Naive B cell (primary cell): Measurements from ENCODE around the gene MAB21L3. TPM values are rescaled to one million over a fixed set of nuclear protein-coding genes. Genes with fewer than 3 reads are reported as not detected.

Experiments
- ATAC-seq, 2 donors: fragments of 150-1000 bp; cut with Tn5 transposase; 2 replicates each; pipeline ENCODE4 v1.10.0; 2021; ENCODE audit warnings: low read depth in 2 of 2, mild to moderate bottlenecking in 2 of 2, moderate library complexity in 2 of 2
- DNase-seq: peaks from one replicate; pipeline ENCODE4 v3.0.0; 2022
- H3K27ac Mint-ChIP-seq, 6 donors: one replicate each; pipeline ENCODE4 v1.8.0; 2020 to 2022; ENCODE audit warnings: mild to moderate bottlenecking in 6 of 6, mixed read lengths in 6 of 6, moderate library complexity in 5 of 6, inconsistent platforms in 2 of 6
- H3K27me3 Mint-ChIP-seq, 3 donors: one replicate each; pipeline ENCODE4 v1.8.0; 2021 to 2022; ENCODE audit warnings: mixed read lengths in 3 of 3, mild to moderate bottlenecking in 1 of 3
- H3K36me3 Mint-ChIP-seq, 2 donors: one replicate each; pipeline ENCODE4 v1.8.0; 2020 to 2022; ENCODE audit warnings: mixed read lengths in 2 of 2, inconsistent platforms in 1 of 2, mild to moderate bottlenecking in 1 of 2
- H3K4me1 Mint-ChIP-seq, 3 donors: one replicate each; pipeline ENCODE4 v1.8.0; 2020 to 2022; ENCODE audit warnings: mixed read lengths in 3 of 3, inconsistent platforms in 1 of 3, mild to moderate bottlenecking in 1 of 3, moderate library complexity in 1 of 3
- H3K4me3 Mint-ChIP-seq, 8 donors: one replicate each; pipeline ENCODE4 v1.8.0; 2020 to 2022; ENCODE audit warnings: mild to moderate bottlenecking in 8 of 8, mixed read lengths in 8 of 8, moderate library complexity in 8 of 8, inconsistent platforms in 2 of 8
- H3K9me3 Mint-ChIP-seq, 7 donors: one replicate each; pipeline ENCODE4 v1.8.0; 2020 to 2022; ENCODE audit warnings: mixed read lengths in 7 of 7, mild to moderate bottlenecking in 5 of 7, inconsistent platforms in 2 of 7, moderate library complexity in 1 of 7
- polyA plus RNA-seq, 6 donors: library from polyadenylated mRNA; unstranded; fragments of 300-500 nt; fragmentation: Illumina TruSeq; gene quantifications; one replicate each; pipeline ENCODE4 v1.2.3, GENCODE V29; 2021; ENCODE audit warnings: low read depth in 6 of 6

Gene MAB21L3
- polyA plus RNA-seq, 6 donors from 2014 or later, result 0.08 TPM; not detected in 5

GRCh38 chr1:116115476-116116439 is 4.6 kb downstream of the MAB21L3 start:
- Mint-ChIP-seq H3K27me3 (peaks cover 25 to 45% (median 27%) of the 10 kb centered on the region in 3 donors), H3K4me3 (no peak overlapping the region), H3K36me3 (no peaks in the 10 kb centered on the region), H3K9me3 (peaks cover 0 to 3% (median 0%) of the 10 kb centered on the region in 7 donors), H3K4me1 (no peaks in the 10 kb centered on the region), H3K27ac (no peak overlapping the region)
- ATAC-seq (no peak), DNase-seq (no peak)

DNA sequence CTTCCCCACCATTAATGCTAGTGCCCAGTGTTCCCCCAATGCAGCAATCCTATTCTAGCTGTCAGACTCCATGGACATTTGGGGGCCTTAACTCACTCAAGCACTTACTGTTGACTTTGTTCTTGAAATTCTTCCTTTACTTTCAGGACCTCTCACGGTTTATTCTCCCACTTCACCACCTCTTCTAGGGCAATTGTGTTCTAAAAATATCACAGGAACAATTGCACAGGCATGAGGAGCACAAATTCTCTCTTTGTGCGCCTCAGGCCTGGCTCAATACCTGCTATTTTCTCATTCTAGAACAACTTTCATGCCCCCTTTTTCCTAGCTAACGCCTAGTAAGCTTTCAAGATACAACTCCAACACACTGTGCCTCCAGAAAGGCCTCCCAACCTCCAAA is 7.3 kb downstream of the MAB21L3 start:
- ATAC-seq (no peak), DNase-seq (no peak)
- H3K9me3 Mint-ChIP-seq, result peaks cover 0 to 3% (median 0%) of the 10 kb centered on the region in 7 donors
- H3K36me3 Mint-ChIP-seq, result no peaks in the 10 kb centered on the region
- H3K27me3 Mint-ChIP-seq, result peaks cover 24 to 44% (median 32%) of the 10 kb centered on the region in 3 donors
- no peaks in the 10 kb centered on the region for H3K4me1 Mint-ChIP-seq
- no peak overlapping the region for H3K27ac Mint-ChIP-seq
- no peak overlapping the region for H3K4me3 Mint-ChIP-seq

- H3K27ac Mint-ChIP-seq, result no peak overlapping the region
These were observed 8.7 kb downstream of the MAB21L3 start for GRCh38 chr1:116119876-116120275.

DNA sequence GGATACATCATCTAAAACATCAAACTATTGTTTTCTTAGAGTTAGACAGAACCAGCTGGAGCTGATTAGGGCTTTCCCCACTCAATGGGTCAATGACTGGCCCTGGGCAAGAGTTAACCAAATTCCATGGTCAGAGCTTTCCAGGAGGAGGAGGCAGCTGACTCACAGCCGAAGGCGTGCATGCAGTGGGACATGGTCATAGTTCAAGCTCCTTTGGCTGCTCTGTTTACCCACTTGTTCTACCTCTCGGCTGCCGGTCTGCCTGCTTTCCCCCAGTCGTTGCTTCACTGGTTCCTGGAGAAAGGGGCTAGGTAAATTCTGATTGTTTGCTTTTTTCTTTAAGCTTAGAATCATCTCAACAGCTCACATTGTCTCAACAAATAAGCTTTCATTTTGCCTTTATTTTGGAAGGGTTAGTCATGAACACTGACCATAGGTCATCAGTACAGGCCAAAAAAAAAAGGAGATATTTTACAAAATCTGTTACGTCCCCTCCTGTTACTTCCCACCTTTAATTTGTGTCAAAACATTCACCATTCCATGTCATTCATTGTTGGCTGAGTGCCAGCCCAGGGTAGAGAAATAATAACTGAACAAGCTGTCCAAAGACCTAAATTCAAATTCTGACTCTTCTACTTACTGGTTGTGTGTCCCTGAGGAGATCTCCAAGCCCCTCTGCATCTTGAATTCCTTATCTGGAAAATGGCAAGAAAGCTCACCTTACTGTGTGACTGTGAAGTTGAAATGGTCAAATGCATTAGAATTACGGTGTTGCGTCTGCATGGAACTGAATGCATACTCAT is 12.0 kb downstream of the MAB21L3 start:
- ATAC-seq (no peak), DNase-seq (no peak)
- H3K36me3 Mint-ChIP-seq, result no peaks in the 10 kb centered on the region
- H3K27me3 Mint-ChIP-seq, result peaks cover 15 to 32% (median 29%) of the 10 kb centered on the region in 3 donors
- peaks cover 0 to 3% (median 0%) of the 10 kb centered on the region in 7 donors for H3K9me3 Mint-ChIP-seq
- H3K4me1 Mint-ChIP-seq, result no peaks in the 10 kb centered on the region
- H3K27ac Mint-ChIP-seq, result no peak overlapping the region
- no peak overlapping the region for H3K4me3 Mint-ChIP-seq

More at GRCh38 chr1:116119876-116120275, 8.7 kb downstream of the MAB21L3 start:
- H3K4me1 Mint-ChIP-seq, result no peaks in the 10 kb centered on the region
- DNase-seq, result no peak
- no peaks in the 10 kb centered on the region for H3K36me3 Mint-ChIP-seq
- no peak overlapping the region for H3K4me3 Mint-ChIP-seq
- peaks cover 0 to 3% (median 0%) of the 10 kb centered on the region in 7 donors for H3K9me3 Mint-ChIP-seq
- H3K27me3 Mint-ChIP-seq, result peaks cover 21 to 40% (median 39%) of the 10 kb centered on the region in 3 donors
- no peak for ATAC-seq

DNA sequence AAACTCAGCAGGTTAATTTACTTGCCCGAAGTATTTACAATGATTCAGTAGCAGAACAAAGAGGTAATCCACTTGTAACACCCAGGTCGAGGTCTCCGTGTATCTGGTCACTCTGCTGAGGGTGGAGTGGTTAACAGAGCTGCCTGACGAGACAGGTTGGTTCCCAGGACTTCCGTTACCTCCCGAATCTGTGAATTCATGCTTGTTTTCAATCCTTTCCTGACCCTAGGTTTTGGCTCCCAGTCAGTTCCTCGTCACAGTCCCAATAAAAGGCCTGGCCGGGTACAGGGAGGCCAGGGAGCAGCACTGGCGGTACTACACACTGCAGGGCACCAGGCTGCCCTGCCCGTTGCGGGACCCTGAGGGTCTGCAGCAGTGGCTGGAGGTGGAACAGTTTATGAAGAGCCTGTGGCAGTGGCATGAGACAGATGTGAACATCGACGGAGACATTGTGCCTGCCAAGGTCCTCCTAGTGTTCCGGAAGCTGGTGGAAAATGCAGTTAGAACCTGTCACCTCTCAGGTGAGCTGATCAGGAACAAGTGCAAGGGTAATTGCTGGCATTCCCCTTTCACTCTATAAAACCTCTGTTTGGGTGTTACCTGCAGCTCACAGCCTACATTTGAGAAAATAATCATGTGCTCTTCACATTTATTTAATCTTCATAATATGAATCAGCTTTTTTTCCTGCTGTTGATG is 12.8 kb downstream of the MAB21L3 start:
- H3K9me3 Mint-ChIP-seq, result no peaks in the 10 kb centered on the region
- H3K27me3 Mint-ChIP-seq, result peaks cover 14 to 29% (median 26%) of the 10 kb centered on the region in 3 donors
- H3K4me1 Mint-ChIP-seq, result no peaks in the 10 kb centered on the region
- H3K27ac Mint-ChIP-seq, result no peak overlapping the region
- DNase-seq, result no peak
- no peak for ATAC-seq
- no peak overlapping the region for H3K4me3 Mint-ChIP-seq
- H3K36me3 Mint-ChIP-seq, result no peaks in the 10 kb centered on the region

DNA sequence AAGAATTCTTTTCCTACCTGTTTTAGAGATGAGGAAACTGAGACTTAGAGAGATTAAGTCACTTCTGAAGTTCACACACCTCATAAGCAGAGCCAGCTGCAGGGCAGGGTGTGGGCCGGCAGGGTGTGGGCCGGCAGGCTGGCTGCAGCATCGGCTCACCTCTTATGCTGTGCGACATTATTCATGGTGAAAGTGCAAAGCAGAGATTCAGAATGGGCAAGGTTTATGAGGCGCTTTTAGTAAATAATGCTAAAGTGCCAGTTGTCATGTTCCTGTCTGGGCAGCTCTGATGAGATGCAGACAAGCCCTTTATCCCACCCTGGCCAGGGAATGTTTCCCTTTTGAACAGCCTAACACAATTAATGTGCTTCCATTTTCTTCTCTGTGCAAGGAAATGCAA is 14.6 kb downstream of the MAB21L3 start:
- DNase-seq, result no peak
- Mint-ChIP-seq H3K27ac (no peak overlapping the region), H3K4me1 (no peaks in the 10 kb centered on the region), H3K36me3 (no peaks in the 10 kb centered on the region), H3K4me3 (no peak overlapping the region), H3K9me3 (no peaks in the 10 kb centered on the region), H3K27me3 (peaks cover 11 to 32% (median 30%) of the 10 kb centered on the region in 3 donors)
- ATAC-seq, result no peak

DNA sequence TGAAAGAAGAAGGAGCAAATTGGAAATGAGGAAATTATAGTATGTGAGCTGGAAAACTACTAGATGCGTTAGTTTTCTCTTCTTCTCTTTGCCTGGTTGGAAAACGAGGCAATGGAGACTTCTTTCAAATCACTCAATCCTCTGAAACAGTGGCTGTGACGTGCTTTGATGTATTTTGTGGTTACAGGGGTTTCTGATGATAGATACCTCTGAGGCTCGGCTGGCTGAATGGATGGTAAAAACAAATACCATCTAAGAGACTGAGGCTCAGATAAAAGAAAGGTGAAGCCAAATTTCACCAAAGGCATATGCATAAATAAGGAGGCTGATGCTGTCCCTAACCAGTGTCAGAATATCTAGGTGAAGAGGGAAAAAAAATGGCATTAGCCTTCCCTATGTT is 15.1 kb downstream of the MAB21L3 start:
- DNase-seq, result no peak
- Mint-ChIP-seq H3K27ac (no peak overlapping the region), H3K36me3 (no peaks in the 10 kb centered on the region), H3K9me3 (no peaks in the 10 kb centered on the region), H3K4me1 (no peaks in the 10 kb centered on the region), H3K4me3 (no peak overlapping the region), H3K27me3 (peaks cover 11 to 29% (median 26%) of the 10 kb centered on the region in 3 donors)
- ATAC-seq, result no peak

- no peak for ATAC-seq
- H3K4me1 Mint-ChIP-seq, result no peaks in the 10 kb centered on the region
- no peaks in the 10 kb centered on the region for H3K36me3 Mint-ChIP-seq
- no peaks in the 10 kb centered on the region for H3K9me3 Mint-ChIP-seq
- H3K27me3 Mint-ChIP-seq, result peaks cover 11 to 29% (median 26%) of the 10 kb centered on the region in 3 donors
- no peak overlapping the region for H3K4me3 Mint-ChIP-seq
- no peak overlapping the region for H3K27ac Mint-ChIP-seq
- no peak for DNase-seq
These were observed 16.1 kb downstream of the MAB21L3 start for GRCh38 chr1:116127123-116127847.

- no peak for DNase-seq
- Mint-ChIP-seq H3K9me3 (no peaks in the 10 kb centered on the region), H3K27me3 (peaks cover 11 to 27% (median 26%) of the 10 kb centered on the region in 3 donors), H3K27ac (no peak overlapping the region), H3K4me1 (no peaks in the 10 kb centered on the region), H3K4me3 (no peak overlapping the region), H3K36me3 (no peaks in the 10 kb centered on the region)
- no peak for ATAC-seq
These were observed 16.8 kb downstream of the MAB21L3 start for GRCh38 chr1:116127848-116128540.

- DNase-seq (no peak), ATAC-seq (no peak)
- no peak overlapping the region for H3K27ac Mint-ChIP-seq
- H3K36me3 Mint-ChIP-seq, result no peaks in the 10 kb centered on the region
- H3K4me1 Mint-ChIP-seq, result no peaks in the 10 kb centered on the region
- peaks cover 8 to 20% (median 19%) of the 10 kb centered on the region in 3 donors for H3K27me3 Mint-ChIP-seq
- no peak overlapping the region for H3K4me3 Mint-ChIP-seq
- no peaks in the 10 kb centered on the region for H3K9me3 Mint-ChIP-seq
These were observed 17.5 kb downstream of the MAB21L3 start for GRCh38 chr1:116128664-116129063.

DNA sequence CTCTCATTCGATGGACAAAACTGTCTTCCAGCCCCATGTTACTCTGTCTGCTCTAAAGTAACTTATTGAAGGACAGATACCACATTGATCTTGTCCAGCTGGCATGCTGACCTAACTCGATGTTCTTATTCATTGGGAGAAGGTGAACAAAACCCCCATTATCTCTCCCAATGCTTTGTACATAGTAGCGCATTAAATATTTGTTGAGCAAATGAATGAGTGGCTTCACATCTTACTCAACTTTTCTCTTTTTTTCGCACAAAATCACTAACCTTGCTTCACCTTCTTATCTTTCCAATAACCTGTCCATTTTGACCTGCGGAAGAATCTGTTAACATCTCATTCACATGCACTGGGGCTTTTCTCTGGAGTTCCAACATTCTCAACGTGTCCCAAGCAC is 18.3 kb downstream of the MAB21L3 start:
- Mint-ChIP-seq H3K27me3 (peaks cover 15 to 25% (median 23%) of the 10 kb centered on the region in 3 donors), H3K4me3 (no peak overlapping the region), H3K4me1 (no peaks in the 10 kb centered on the region), H3K27ac (no peak overlapping the region), H3K9me3 (no peaks in the 10 kb centered on the region), H3K36me3 (no peaks in the 10 kb centered on the region)
- ATAC-seq (no peak), DNase-seq (no peak)

DNA sequence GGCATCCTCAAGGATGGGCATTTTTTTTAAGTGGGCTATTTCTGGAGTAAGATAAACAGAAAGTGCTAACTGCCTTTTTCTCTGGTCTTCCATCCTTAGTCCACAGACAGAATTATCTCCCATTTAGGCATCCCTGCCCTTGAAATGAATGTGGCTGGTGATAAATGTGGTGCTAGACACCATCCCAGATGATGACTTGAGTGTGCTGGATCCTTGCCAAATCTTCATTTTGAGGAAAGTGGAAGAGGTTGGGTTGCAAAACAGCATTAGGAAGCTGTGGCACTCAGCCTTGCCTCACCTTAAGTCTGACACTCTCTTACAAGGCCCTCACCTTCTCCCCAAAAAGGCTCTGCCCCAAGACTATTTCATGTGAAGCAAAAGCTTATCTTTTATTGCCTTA is 19.2 kb downstream of the MAB21L3 start:
- Mint-ChIP-seq H3K27ac (no peak overlapping the region), H3K4me1 (no peaks in the 10 kb centered on the region), H3K4me3 (no peak overlapping the region), H3K27me3 (peaks cover 15 to 27% (median 26%) of the 10 kb centered on the region in 3 donors), H3K9me3 (no peaks in the 10 kb centered on the region), H3K36me3 (no peaks in the 10 kb centered on the region)
- no peak for DNase-seq
- no peak for ATAC-seq
